Naive B cell (primary cell): ENCODE data around the gene SSBP2. TPM values are rescaled to one million over a fixed set of nuclear protein-coding genes. Genes with fewer than 3 reads are reported as not detected.
A peak's percentile ranks its signal among the peaks of the same experiment; 100 is the strongest.

Experiments
- ATAC-seq, 2 donors: fragments of 150-1000 bp; cut with Tn5 transposase; 2 replicates each; pipeline ENCODE4 v1.10.0; 2021; ENCODE audit warnings: low read depth in 2 of 2, mild to moderate bottlenecking in 2 of 2, moderate library complexity in 2 of 2
- DNase-seq: peaks from one replicate; pipeline ENCODE4 v3.0.0; 2022
- H3K27ac Mint-ChIP-seq, 6 donors: one replicate each; pipeline ENCODE4 v1.8.0; 2020 to 2022; ENCODE audit warnings: mild to moderate bottlenecking in 6 of 6, mixed read lengths in 6 of 6, moderate library complexity in 5 of 6, inconsistent platforms in 2 of 6
- H3K27me3 Mint-ChIP-seq, 3 donors: one replicate each; pipeline ENCODE4 v1.8.0; 2021 to 2022; ENCODE audit warnings: mixed read lengths in 3 of 3, mild to moderate bottlenecking in 1 of 3
- H3K36me3 Mint-ChIP-seq, 2 donors: one replicate each; pipeline ENCODE4 v1.8.0; 2020 to 2022; ENCODE audit warnings: mixed read lengths in 2 of 2, inconsistent platforms in 1 of 2, mild to moderate bottlenecking in 1 of 2
- H3K4me1 Mint-ChIP-seq, 3 donors: one replicate each; pipeline ENCODE4 v1.8.0; 2020 to 2022; ENCODE audit warnings: mixed read lengths in 3 of 3, inconsistent platforms in 1 of 3, mild to moderate bottlenecking in 1 of 3, moderate library complexity in 1 of 3
- H3K4me3 Mint-ChIP-seq, 8 donors: one replicate each; pipeline ENCODE4 v1.8.0; 2020 to 2022; ENCODE audit warnings: mild to moderate bottlenecking in 8 of 8, mixed read lengths in 8 of 8, moderate library complexity in 8 of 8, inconsistent platforms in 2 of 8
- H3K9me3 Mint-ChIP-seq, 7 donors: one replicate each; pipeline ENCODE4 v1.8.0; 2020 to 2022; ENCODE audit warnings: mixed read lengths in 7 of 7, mild to moderate bottlenecking in 5 of 7, inconsistent platforms in 2 of 7, moderate library complexity in 1 of 7
- polyA plus RNA-seq, 6 donors: library from polyadenylated mRNA; unstranded; fragments of 300-500 nt; fragmentation: Illumina TruSeq; gene quantifications; one replicate each; pipeline ENCODE4 v1.2.3, GENCODE V29; 2021; ENCODE audit warnings: low read depth in 6 of 6

Gene SSBP2
- 100 to 1,000 TPM; 111 to 202 (median 140) TPM for polyA plus RNA-seq

- H3K4me3 Mint-ChIP-seq, result peak within 1 kb of the TSS; percentile 95 to 100 (median 98)
- peak; percentile 100 for DNase-seq
- peaks cover 21 to 37% (median 35%) of the 10 kb centered on the region in 3 donors for H3K4me1 Mint-ChIP-seq
- H3K36me3 Mint-ChIP-seq, result no peaks in the 10 kb centered on the region
- H3K27me3 Mint-ChIP-seq, result no peaks in the 10 kb centered on the region
- peak; percentile 78 to 81 for ATAC-seq
- no peaks in the 10 kb centered on the region for H3K9me3 Mint-ChIP-seq
- H3K27ac Mint-ChIP-seq, result peak within 1 kb of the TSS; percentile 95 to 99 (median 96)
Measured at GRCh38 chr5:81751009-81751835, at the start of gene SSBP2. Gene SSBP2 (minus strand): TSS chr5:81751097. CDS start chr5:81751042, 55 bp downstream.

- ATAC-seq (no peak), DNase-seq (no peak)
- Mint-ChIP-seq H3K27ac (no peak overlapping the region), H3K4me3 (no peak overlapping the region), H3K27me3 (peaks cover 0 to 12% (median 3%) of the 10 kb centered on the region in 3 donors), H3K9me3 (peaks cover 0 to 1% (median 0%) of the 10 kb centered on the region in 7 donors), H3K4me1 (peaks cover 0 to 5% (median 5%) of the 10 kb centered on the region in 3 donors), H3K36me3 (no peaks in the 10 kb centered on the region)
Measured at GRCh38 chr5:81795666-81796065, 44.8 kb upstream of the SSBP2 start.

- Mint-ChIP-seq H3K9me3 (peaks cover 0 to 1% (median 0%) of the 10 kb centered on the region in 7 donors), H3K4me3 (no peak overlapping the region), H3K4me1 (peaks cover 0 to 5% (median 5%) of the 10 kb centered on the region in 3 donors), H3K27ac (no peak overlapping the region), H3K27me3 (peaks cover 0 to 6% (median under 1%) of the 10 kb centered on the region in 3 donors), H3K36me3 (no peaks in the 10 kb centered on the region)
- DNase-seq (no peak), ATAC-seq (no peak)
Measured at GRCh38 chr5:81794226-81794625, 43.3 kb upstream of the SSBP2 start.

GRCh38 chr5:81790336-81790735, 39.4 kb upstream of the SSBP2 start:
- Mint-ChIP-seq H3K4me3 (no peak overlapping the region), H3K9me3 (no peaks in the 10 kb centered on the region), H3K27ac (no peak overlapping the region), H3K4me1 (no peaks in the 10 kb centered on the region), H3K27me3 (peaks cover 0 to 6% (median 0%) of the 10 kb centered on the region in 3 donors), H3K36me3 (no peaks in the 10 kb centered on the region)
- ATAC-seq (no peak), DNase-seq (no peak)

GRCh38 chr5:81789033-81789432, 38.1 kb upstream of the SSBP2 start:
- DNase-seq (no peak), ATAC-seq (no peak)
- no peaks in the 10 kb centered on the region for H3K9me3 Mint-ChIP-seq
- H3K4me3 Mint-ChIP-seq, result no peak overlapping the region
- no peaks in the 10 kb centered on the region for H3K4me1 Mint-ChIP-seq
- peaks cover 0 to 5% (median 0%) of the 10 kb centered on the region in 3 donors for H3K27me3 Mint-ChIP-seq
- H3K27ac Mint-ChIP-seq, result no peak overlapping the region
- H3K36me3 Mint-ChIP-seq, result no peaks in the 10 kb centered on the region

- ATAC-seq, result no peak
- Mint-ChIP-seq H3K4me3 (no peak overlapping the region), H3K36me3 (no peaks in the 10 kb centered on the region), H3K27me3 (no peaks in the 10 kb centered on the region), H3K9me3 (no peaks in the 10 kb centered on the region), H3K4me1 (no peaks in the 10 kb centered on the region), H3K27ac (no peak overlapping the region)
- DNase-seq, result no peak
Measured at GRCh38 chr5:81788329-81788728, 37.4 kb upstream of the SSBP2 start.

GRCh38 chr5:81787474-81788242, 36.8 kb upstream of the SSBP2 start:
- no peaks in the 10 kb centered on the region for H3K9me3 Mint-ChIP-seq
- no peaks in the 10 kb centered on the region for H3K27me3 Mint-ChIP-seq
- no peak overlapping the region for H3K27ac Mint-ChIP-seq
- no peak for DNase-seq
- no peaks in the 10 kb centered on the region for H3K36me3 Mint-ChIP-seq
- ATAC-seq, result no peak
- no peaks in the 10 kb centered on the region for H3K4me1 Mint-ChIP-seq
- no peak overlapping the region for H3K4me3 Mint-ChIP-seq

- Mint-ChIP-seq H3K4me3 (no peak overlapping the region), H3K4me1 (no peaks in the 10 kb centered on the region), H3K9me3 (no peaks in the 10 kb centered on the region), H3K27me3 (no peaks in the 10 kb centered on the region), H3K27ac (no peak overlapping the region), H3K36me3 (no peaks in the 10 kb centered on the region)
- ATAC-seq (no peak), DNase-seq (no peak)
Measured at GRCh38 chr5:81786991-81787390, 36.1 kb upstream of the SSBP2 start.

GRCh38 chr5:81786496-81786895, 35.6 kb upstream of the SSBP2 start:
- H3K4me1 Mint-ChIP-seq, result no peaks in the 10 kb centered on the region
- no peak overlapping the region for H3K4me3 Mint-ChIP-seq
- H3K27ac Mint-ChIP-seq, result no peak overlapping the region
- no peaks in the 10 kb centered on the region for H3K9me3 Mint-ChIP-seq
- ATAC-seq (no peak), DNase-seq (no peak)
- H3K36me3 Mint-ChIP-seq, result no peaks in the 10 kb centered on the region
- no peaks in the 10 kb centered on the region for H3K27me3 Mint-ChIP-seq

- ATAC-seq, result no peak
- Mint-ChIP-seq H3K36me3 (no peaks in the 10 kb centered on the region), H3K4me3 (no peak overlapping the region), H3K4me1 (no peaks in the 10 kb centered on the region), H3K27me3 (no peaks in the 10 kb centered on the region), H3K9me3 (no peaks in the 10 kb centered on the region), H3K27ac (no peak overlapping the region)
- no peak for DNase-seq
Measured at GRCh38 chr5:81785322-81785721, 34.4 kb upstream of the SSBP2 start.

GRCh38 chr5:81783401-81783800, 32.5 kb upstream of the SSBP2 start:
- no peaks in the 10 kb centered on the region for H3K27me3 Mint-ChIP-seq
- peaks cover 13 to 18% (median 17%) of the 10 kb centered on the region in 3 donors for H3K4me1 Mint-ChIP-seq
- no peak overlapping the region for H3K4me3 Mint-ChIP-seq
- H3K36me3 Mint-ChIP-seq, result no peaks in the 10 kb centered on the region
- no peak for ATAC-seq
- H3K27ac Mint-ChIP-seq, result no peak overlapping the region
- no peaks in the 10 kb centered on the region for H3K9me3 Mint-ChIP-seq
- no peak for DNase-seq

- Mint-ChIP-seq H3K9me3 (no peaks in the 10 kb centered on the region), H3K27me3 (no peaks in the 10 kb centered on the region), H3K4me3 (no peak overlapping the region), H3K27ac (peak overlapping the region in 1 of 6 donors; percentile 21), H3K4me1 (peaks cover 16 to 21% (median 20%) of the 10 kb centered on the region in 3 donors), H3K36me3 (no peaks in the 10 kb centered on the region)
- ATAC-seq (no peak), DNase-seq (no peak)
Measured at GRCh38 chr5:81782811-81783210, 31.9 kb upstream of the SSBP2 start.

GRCh38 chr5:81779916-81780266, 29.0 kb upstream of the SSBP2 start:
- Mint-ChIP-seq H3K27me3 (no peaks in the 10 kb centered on the region), H3K4me1 (peaks cover 16 to 21% (median 20%) of the 10 kb centered on the region in 3 donors), H3K27ac (peak overlapping the region; percentile 87 to 97 (median 95)), H3K4me3 (peak overlapping the region in 7 of 8 donors; percentile 71 to 94 (median 90)), H3K9me3 (no peaks in the 10 kb centered on the region), H3K36me3 (no peaks in the 10 kb centered on the region)
- ATAC-seq, result peak; percentile 19 to 22
- DNase-seq, result no peak
